GM19351 (cell line): ENCODE measurements around the gene PYDC1.
A peak's percentile ranks its signal among the peaks of the same experiment; 100 is the strongest.
"Not testable (repeated sequence)": the region's sequence is repeated elsewhere in the genome, so short reads cannot be mapped to it uniquely, and the experiment has no call there.

Source experiments
- ATAC-seq: cut with Tn5 transposase; IDR thresholded peaks from one replicate; pipeline ENCODE4 v1.9.1; 2021; ENCODE audit warnings: mild to moderate bottlenecking, moderate library complexity; ENCODE audit not compliant: unreplicated experiment

The PYDC1 gene

DNA sequence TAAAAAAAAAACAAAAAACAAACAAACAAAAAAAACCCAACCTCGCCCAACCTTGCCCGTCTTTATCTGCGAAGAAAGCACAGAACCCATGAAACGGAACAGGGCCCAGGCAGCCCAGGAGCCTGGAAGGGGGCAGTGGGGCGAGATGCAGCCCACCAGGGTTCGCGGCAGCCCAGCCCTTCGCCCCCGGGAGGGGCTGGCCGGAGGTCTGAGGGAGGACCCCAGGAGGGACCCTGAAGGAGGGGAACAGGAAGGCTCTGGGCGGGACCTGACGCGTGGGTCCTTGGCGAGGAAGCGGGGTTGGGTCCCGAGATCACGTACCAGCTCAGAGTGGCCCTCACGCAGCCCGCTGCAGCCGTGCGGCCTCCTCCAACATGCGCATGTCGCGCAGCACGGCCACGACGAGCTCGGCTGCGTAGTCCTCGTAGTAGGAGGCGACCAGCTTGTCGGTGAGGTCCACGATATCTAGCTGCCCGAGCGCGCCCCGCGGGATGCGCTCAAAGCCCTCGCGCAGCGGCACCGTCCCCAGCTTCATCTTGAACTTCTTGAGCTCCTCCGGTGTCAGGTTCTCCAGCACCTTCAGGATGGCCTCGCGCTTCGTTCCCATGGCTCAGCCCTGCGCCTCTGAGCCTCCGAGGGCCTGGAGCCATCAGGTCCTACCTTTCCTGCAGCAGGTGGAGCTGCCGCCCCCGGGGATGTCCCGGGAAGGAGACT is at the start of gene PYDC1:
Gene PYDC1, minus strand, starts transcription at position 714 of the 714 bp plus-strand sequence. Its CDS starts 107 bp downstream, at position 607.
- ATAC-seq: no peak

DNA sequence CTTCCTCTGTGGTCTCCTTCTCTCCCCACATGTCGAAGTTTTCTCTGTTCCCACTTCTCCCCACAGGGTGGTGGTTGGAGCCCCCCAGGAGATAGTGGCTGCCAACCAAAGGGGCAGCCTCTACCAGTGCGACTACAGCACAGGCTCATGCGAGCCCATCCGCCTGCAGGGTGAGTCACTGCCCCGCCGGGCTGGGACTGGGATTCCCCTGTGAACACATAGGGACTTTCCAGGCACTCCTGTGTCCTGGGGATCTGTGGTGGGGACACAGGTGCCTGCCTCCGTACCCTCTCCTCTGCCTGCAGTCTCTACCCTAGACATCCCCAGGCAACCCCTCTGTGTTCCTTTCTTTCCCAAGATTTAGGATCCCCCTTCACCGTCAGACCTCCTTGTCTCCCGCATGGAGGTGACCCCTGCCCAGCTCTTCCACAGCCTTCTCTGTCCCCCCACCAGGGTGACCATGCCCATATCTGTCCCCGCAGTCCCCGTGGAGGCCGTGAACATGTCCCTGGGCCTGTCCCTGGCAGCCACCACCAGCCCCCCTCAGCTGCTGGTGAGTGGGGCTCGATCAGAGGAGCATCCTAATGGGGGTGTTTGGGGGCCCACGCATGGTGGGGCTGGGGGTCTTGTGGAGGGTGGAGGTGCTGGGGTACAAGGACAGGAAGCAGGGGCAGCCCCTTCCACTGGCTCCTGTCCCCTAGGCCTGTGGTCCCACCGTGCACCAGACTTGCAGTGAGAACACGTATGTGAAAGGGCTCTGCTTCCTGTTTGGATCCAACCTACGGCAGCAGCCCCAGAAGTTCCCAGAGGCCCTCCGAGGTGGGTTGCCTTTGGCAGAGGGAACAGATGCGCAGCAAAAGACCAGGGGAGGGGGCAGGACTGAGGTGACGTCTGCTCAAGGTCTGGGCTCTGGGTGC is 48.7 kb upstream of the PYDC1 start:
- ATAC-seq: peak; percentile 83

- ATAC-seq: no peak
Measured at GRCh38 chr16:31262084-31262483, 45.1 kb upstream of the PYDC1 start.

- ATAC-seq: no peak
Measured at GRCh38 chr16:31260136-31260931, 43.4 kb upstream of the PYDC1 start.

DNA sequence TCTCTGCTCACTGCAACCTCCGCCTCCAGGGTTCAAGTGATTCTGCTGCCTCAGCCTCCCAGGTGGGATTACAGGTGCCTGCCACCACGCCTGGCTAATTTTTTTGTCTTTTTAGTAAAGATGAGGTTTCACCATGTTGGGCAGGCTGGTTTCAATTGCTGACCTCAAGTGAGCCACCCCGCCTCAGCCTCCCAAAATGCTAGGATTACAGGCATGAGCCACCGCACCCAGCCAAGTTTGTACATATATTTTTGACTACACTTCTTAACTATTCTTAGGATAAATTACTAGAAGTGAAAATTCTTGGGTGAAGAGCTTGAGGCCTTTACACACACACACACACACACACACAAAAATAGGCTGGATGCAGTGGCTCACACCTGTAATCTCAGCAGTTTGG is 41.4 kb upstream of the PYDC1 start:
- ATAC-seq: no peak

DNA sequence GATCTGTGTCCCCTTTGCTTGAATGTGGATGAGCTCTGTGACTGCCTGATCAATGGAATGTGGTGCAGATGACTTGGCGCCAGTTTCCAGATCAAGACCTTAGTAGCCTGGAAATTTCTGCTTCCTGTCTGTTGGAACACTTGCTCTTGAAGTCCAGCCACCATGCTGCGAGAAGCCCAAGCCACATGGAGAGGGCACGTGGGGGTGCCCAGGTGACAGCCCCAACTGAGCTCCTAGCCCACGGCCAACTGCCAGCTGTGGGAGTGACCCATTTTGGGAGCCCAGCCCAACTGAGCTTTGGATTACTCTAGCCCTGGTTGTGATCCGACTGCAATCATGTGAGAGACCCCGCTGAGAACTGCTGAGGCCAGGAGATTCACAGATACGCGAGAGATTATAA is 39.5 kb upstream of the PYDC1 start:
- ATAC-seq: no peak

GRCh38 chr16:31253642-31254045 is 36.7 kb upstream of the PYDC1 start:
- no peak for ATAC-seq

DNA sequence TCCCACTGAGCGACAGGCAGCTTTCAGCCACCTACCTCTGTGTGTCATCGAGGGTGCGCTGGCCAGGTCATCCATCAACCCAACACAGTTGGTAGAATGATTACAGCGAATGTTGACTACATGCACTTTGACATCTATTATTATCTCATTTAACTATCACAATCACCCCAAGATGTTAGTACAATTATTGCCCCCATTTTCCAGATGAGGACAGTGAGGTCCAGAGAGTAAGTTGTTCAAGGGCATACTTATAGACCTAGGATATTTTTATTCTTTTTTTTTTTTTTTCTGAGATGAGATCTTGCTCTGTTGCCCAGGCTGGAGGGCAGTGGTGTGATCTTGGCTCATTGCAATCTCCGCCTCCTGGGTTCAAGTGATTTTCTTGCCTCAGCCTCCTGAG is 34.5 kb upstream of the PYDC1 start:
- ATAC-seq: no peak

DNA sequence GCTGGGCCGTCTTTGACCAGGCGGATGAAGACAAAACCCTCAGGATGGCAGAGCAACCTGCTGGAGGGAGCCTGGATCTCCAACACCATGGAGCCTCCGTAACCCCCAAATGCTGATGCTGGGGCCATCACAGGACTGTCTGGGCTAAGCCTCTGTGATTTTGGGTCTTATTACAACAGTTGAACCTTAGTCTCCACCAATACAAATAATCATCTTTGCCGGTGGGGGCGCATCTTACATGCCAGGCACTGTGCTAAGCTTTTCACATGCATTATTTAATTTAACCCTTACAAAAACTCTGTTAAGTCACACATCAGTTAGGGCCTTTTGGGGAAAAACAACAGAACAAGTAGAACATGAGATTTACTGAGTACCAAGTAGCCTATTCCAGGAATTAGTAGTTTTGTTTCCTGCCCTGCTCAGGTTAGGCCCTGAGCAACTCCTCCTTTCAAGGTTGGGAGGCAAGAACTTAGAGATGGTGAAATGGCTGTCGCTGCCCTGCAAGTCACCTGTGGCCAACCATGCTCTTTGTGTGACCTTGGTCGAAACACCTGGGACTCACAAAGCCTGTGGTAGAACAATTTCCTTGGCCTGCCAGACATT is 33.9 kb upstream of the PYDC1 start:
- no peak for ATAC-seq

DNA sequence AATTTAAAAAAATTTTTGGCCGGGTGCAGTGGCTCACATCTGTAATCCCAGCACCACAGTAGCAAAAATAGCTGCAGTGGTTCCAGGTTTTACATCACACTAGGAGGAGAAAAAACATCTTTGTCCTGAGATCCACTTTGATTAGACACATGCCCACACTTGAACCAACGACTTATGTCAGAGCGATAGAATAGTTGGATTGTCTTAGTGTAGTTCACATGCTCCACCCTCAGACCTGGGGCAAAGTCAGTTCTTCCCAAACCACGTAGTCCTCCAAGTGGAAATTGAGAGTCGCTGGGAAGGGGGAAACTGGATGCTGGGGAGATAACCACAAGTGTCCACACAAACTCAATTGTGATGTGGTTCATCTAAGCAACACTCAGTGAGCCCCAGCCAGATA is 31.4 kb upstream of the PYDC1 start:
- ATAC-seq: no peak

GRCh38 chr16:31246296-31246695 is 29.4 kb upstream of the PYDC1 start:
- ATAC-seq: no peak

- not testable (repeated sequence) for ATAC-seq
Measured at GRCh38 chr16:31245598-31245997, 28.7 kb upstream of the PYDC1 start.

DNA sequence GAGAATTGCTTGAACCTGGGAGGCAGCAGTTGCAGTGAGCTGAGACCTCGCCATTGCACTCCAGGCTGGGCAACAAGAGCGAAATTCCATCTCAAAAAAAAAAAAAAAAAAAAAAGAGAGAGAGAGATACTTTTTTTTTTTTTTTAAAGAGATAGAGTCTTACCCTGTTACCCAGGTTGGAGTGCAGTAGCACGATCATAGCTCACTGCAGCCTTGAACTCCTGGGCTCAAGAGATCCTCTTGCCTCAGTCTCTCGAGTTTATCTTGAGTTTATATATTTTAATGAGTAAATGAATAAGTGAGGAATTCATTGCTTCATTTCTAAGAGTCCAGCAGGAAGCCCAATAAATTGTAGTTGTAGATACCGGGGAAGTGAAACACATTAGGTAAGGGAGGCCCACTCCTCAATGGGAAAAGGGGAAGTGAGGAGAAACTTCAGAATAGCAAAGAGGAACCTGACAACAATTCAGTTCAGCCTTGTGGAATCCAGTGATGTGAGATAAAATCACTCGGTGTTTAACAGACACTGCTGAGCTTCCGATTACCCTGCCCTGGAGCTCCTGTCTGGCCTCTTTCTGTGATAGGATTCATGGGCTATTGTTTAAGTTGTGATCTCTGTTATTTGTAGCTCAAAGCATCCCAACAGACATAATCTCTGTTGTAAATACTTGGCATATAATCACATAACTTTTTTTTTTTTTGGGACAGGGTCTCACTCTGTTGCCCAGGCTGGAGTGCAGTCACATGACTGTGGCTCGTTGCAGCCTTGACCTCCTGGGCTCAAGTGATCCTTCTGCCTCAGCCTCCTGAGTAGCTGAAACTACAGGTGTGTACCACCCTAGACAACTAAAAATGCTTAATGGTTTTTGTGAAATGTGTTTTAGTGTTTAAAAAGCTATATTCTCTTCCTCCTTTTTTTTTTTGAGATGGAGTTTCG is 27.1 kb upstream of the PYDC1 start:
- no peak for ATAC-seq

- no peak for ATAC-seq
Measured at GRCh38 chr16:31242206-31242605, 25.3 kb upstream of the PYDC1 start.

DNA sequence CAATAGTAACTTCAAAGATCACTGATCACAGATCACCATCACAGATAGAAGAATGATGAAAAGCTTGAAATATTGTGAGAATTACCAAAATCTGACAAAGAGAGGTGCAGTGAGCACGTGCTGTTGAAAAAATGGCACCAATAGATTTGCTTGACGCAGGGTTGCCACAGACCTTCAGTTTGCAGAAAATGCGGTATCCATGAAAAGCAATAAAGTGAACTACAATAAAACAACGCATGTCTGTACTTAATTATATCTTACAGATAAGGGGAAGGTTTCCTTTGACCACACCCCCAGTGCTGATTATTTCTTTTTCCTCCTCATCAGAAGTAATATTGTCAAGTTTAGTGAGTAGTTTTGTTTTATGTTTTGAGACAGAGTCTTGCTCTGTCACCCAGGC is 21.1 kb upstream of the PYDC1 start:
- ATAC-seq: no peak

DNA sequence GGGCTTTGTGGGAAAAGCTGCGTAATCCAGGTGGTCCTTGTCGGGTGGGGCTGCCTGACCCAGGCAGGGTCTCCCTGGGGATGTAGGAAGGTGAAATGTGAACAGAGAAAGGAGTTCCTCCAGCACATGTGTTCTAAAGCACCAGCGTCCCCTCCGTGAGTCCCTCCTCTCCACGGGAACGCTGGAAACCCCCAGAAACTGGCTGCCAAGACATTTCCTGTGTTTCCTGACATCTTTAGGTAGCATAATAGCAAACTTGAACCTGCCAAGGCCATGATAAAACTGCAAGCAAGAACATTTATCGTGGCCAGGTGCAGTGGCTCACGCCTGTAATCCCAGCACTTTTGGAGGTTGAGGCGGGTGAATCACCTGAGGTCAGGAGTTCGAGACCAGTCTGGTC is 12.6 kb upstream of the PYDC1 start:
- no peak for ATAC-seq

DNA sequence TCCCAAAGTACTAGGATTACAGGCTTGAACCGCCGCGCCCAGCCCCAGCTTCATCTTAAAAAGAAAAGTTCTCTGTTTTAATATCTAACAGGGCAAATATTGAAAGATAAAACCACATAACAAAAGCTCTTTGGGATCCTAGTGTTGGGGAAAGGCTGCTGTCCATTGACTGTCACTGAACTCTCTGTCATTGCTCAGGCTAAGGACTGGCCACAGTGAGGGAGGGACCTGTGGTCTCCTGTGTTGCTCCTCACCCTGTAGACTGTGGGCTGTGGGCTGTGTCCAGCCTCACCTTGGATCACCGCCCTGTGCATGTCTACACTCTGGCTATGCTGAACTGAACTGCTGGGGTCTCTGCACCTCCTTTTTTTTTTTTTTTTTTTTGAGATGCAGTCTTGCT is 11.3 kb upstream of the PYDC1 start:
- no peak for ATAC-seq

DNA sequence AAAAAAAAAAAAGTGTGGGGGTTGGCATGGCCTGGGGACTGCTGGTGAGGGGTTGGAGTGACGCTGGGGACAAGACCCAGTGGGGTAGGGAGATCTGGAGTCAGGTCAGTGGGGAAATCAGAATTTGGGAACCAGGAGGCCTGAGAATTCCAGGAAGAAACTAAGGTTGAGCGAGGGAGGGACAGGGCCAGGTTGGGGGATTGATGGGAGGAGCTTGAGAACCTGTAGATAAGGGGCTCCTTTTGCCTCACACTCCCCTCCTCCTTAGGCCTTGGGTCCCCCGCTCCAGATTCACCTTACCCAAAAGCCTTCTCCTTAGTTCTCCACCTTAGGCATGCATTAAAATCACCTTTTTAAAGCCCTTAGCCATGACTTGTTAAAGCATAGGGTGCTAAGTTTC is 8.3 kb upstream of the PYDC1 start:
- ATAC-seq: no peak

GRCh38 chr16:31224092-31224955 is 7.4 kb upstream of the PYDC1 start:
- ATAC-seq: no peak
